ENCODE data around the gene HOXB3.

Gene HOXB3

GRCh38 chr17:48589831-48590606 lies at the start of gene HOXB3:
Gene HOXB3, minus strand, starts transcription at chr17:48590241. Its CDS starts 37,767 bp downstream, at chr17:48552474.
- DNase-seq = no peak

- DNase-seq = no peak
Observed at GRCh38 chr17:48639136-48639535, 49.1 kb upstream of the HOXB3 start.

GRCh38 chr17:48637323-48638260 lies 47.6 kb upstream of the HOXB3 start:
- no peak for DNase-seq

GRCh38 chr17:48636177-48637018 lies 46.4 kb upstream of the HOXB3 start:
- no peak for DNase-seq

GRCh38 chr17:48634493-48635208 lies 44.6 kb upstream of the HOXB3 start:
- DNase-seq = no peak

GRCh38 chr17:48633266-48633677 lies 43.2 kb upstream of the HOXB3 start:
- DNase-seq = no peak

- DNase-seq = no peak
Observed at GRCh38 chr17:48632579-48633265, 42.7 kb upstream of the HOXB3 start.

GRCh38 chr17:48631693-48632578 lies 41.9 kb upstream of the HOXB3 start:
- no peak for DNase-seq

- DNase-seq = no peak
Observed at GRCh38 chr17:48630925-48631692, 41.1 kb upstream of the HOXB3 start.

- DNase-seq = no peak
Observed at GRCh38 chr17:48630009-48630924, 40.2 kb upstream of the HOXB3 start.

GRCh38 chr17:48629411-48629759 lies 39.3 kb upstream of the HOXB3 start:
- no peak for DNase-seq

GRCh38 chr17:48628649-48629410 lies 38.8 kb upstream of the HOXB3 start:
- DNase-seq = no peak

GRCh38 chr17:48627623-48628521 lies 37.8 kb upstream of the HOXB3 start:
- DNase-seq = no peak

GRCh38 chr17:48627118-48627597 lies 37.1 kb upstream of the HOXB3 start:
- DNase-seq = no peak

- peak; percentile 24 for DNase-seq
Observed at GRCh38 chr17:48626245-48627117, 36.4 kb upstream of the HOXB3 start, which contains the start of gene HOXB9. Gene HOXB9, minus strand, starts transcription at chr17:48626358. Its CDS starts 89 bp downstream, at chr17:48626269.

Measured in COR-L47 (cell line).